Osteocyte (in vitro differentiated cells): ENCODE data around the gene YEATS2. TPM values are rescaled to one million over a fixed set of nuclear protein-coding genes. Genes with fewer than 3 reads are reported as not detected.
"Not testable (repeated sequence)": the region's sequence is repeated elsewhere in the genome, so short reads cannot be mapped to it uniquely, and the experiment has no call there.

Source experiments
- DNase-seq: peaks from one replicate; pipeline ENCODE4 v3.0.0; 2021; ENCODE audit warnings: mixed read lengths; ENCODE audit not compliant: unreplicated experiment; ENCODE audit errors: extremely low spot score
- H3K27ac Mint-ChIP-seq: one replicate; pipeline ENCODE4 v1.8.0; 2021; ENCODE audit warnings: mild to moderate bottlenecking, mixed read lengths; ENCODE audit not compliant: unreplicated experiment
- H3K27me3 Mint-ChIP-seq: one replicate; pipeline ENCODE4 v1.8.0; 2021; ENCODE audit warnings: mixed read lengths; ENCODE audit not compliant: unreplicated experiment
- H3K36me3 Mint-ChIP-seq: one replicate; pipeline ENCODE4 v1.8.0; 2021; ENCODE audit warnings: mixed read lengths; ENCODE audit not compliant: unreplicated experiment
- H3K4me1 Mint-ChIP-seq: one replicate; pipeline ENCODE4 v1.8.0; 2021; ENCODE audit warnings: mixed read lengths; ENCODE audit not compliant: unreplicated experiment
- H3K4me3 Mint-ChIP-seq: one replicate; pipeline ENCODE4 v1.8.0; 2021; ENCODE audit warnings: mild to moderate bottlenecking, moderate library complexity, mixed read lengths; ENCODE audit not compliant: unreplicated experiment
- H3K9me3 Mint-ChIP-seq: one replicate; pipeline ENCODE4 v1.8.0; 2021; ENCODE audit warnings: mixed read lengths; ENCODE audit not compliant: unreplicated experiment
- CTCF ChIP-seq: fragments of 200-600 bp; sonication (generic); IDR thresholded peaks from 2 replicates; pipeline ENCODE4 v1.5.0; 2021; ENCODE audit warnings: antibody characterized with exemption, mild to moderate bottlenecking, moderate library complexity
- total RNA-seq: library from RNA; stranded (reverse); gene quantifications from 2 replicates; pipeline ENCODE4 v1.2.1, GENCODE V29; 2021

The YEATS2 gene
- total RNA-seq, 1 donor from 2014 or later, result 41.4 TPM

- no peak for DNase-seq
These were observed 32.6 kb upstream of the YEATS2 start for GRCh38 chr3:183664913-183665381.

GRCh38 chr3:183680061-183680460 is 17.5 kb upstream of the YEATS2 start:
- no peak overlapping the region for H3K4me3 Mint-ChIP-seq
- peaks cover 51% of the 10 kb centered on the region for H3K36me3 Mint-ChIP-seq
- no peaks in the 10 kb centered on the region for H3K27me3 Mint-ChIP-seq
- no peak overlapping the region for H3K27ac Mint-ChIP-seq
- TF ChIP-seq CTCF, result no peak
- no peaks in the 10 kb centered on the region for H3K9me3 Mint-ChIP-seq
- no peak for DNase-seq
- no peaks in the 10 kb centered on the region for H3K4me1 Mint-ChIP-seq

More at GRCh38 chr3:183664913-183665381, 32.6 kb upstream of the YEATS2 start:
- H3K4me1 Mint-ChIP-seq, result peaks cover 9% of the 10 kb centered on the region
- H3K27me3 Mint-ChIP-seq, result no peaks in the 10 kb centered on the region
- H3K4me3 Mint-ChIP-seq, result no peak overlapping the region
- H3K9me3 Mint-ChIP-seq, result no peaks in the 10 kb centered on the region
- peaks cover 48% of the 10 kb centered on the region for H3K36me3 Mint-ChIP-seq
- H3K27ac Mint-ChIP-seq, result peak overlapping the region; percentile 29
- no peak for TF ChIP-seq CTCF

GRCh38 chr3:183687705-183688104 is 9.9 kb upstream of the YEATS2 start:
- peaks cover 6% of the 10 kb centered on the region for H3K36me3 Mint-ChIP-seq
- no peak overlapping the region for H3K27ac Mint-ChIP-seq
- H3K4me1 Mint-ChIP-seq, result peaks cover 4% of the 10 kb centered on the region
- TF ChIP-seq CTCF, result no peak
- DNase-seq, result no peak
- no peaks in the 10 kb centered on the region for H3K9me3 Mint-ChIP-seq
- H3K27me3 Mint-ChIP-seq, result no peaks in the 10 kb centered on the region
- no peak overlapping the region for H3K4me3 Mint-ChIP-seq

- Mint-ChIP-seq H3K4me1 (peaks cover 4% of the 10 kb centered on the region), H3K9me3 (no peaks in the 10 kb centered on the region)
- DNase-seq, result no peak
These were observed 8.7 kb upstream of the YEATS2 start for GRCh38 chr3:183688874-183689273.

GRCh38 chr3:183689621-183690020 is 8.0 kb upstream of the YEATS2 start:
- not testable (repeated sequence) for DNase-seq, H3K4me3 Mint-ChIP-seq

More at GRCh38 chr3:183688874-183689273, 8.7 kb upstream of the YEATS2 start:
- H3K27me3 Mint-ChIP-seq, result no peaks in the 10 kb centered on the region
- peaks cover 2% of the 10 kb centered on the region for H3K36me3 Mint-ChIP-seq
- no peak overlapping the region for H3K27ac Mint-ChIP-seq
- no peak overlapping the region for H3K4me3 Mint-ChIP-seq
- no peak for TF ChIP-seq CTCF

More at GRCh38 chr3:183689621-183690020, 8.0 kb upstream of the YEATS2 start:
- H3K27ac Mint-ChIP-seq, H3K4me1 Mint-ChIP-seq, H3K36me3 Mint-ChIP-seq, H3K27me3 Mint-ChIP-seq, H3K9me3 Mint-ChIP-seq: not testable (repeated sequence)
